ENCODE measurements around the gene RFXANK.

- TF ChIP-seq POLR2A (IDR thresholded peaks at IDR 0.05) (no peak), CTCF (IDR thresholded peaks at IDR 0.05) (no peak)
These were observed 46.3 kb downstream of the RFXANK start for GRCh38 chr19:19238126-19238894.
